ENCODE results near the gene NCAN. TPM values are rescaled to one million over a fixed set of nuclear protein-coding genes. Genes with fewer than 3 reads are reported as not detected.

Gene NCAN
- total RNA-seq, 3 donors from 2014 or later: not detected

DNA sequence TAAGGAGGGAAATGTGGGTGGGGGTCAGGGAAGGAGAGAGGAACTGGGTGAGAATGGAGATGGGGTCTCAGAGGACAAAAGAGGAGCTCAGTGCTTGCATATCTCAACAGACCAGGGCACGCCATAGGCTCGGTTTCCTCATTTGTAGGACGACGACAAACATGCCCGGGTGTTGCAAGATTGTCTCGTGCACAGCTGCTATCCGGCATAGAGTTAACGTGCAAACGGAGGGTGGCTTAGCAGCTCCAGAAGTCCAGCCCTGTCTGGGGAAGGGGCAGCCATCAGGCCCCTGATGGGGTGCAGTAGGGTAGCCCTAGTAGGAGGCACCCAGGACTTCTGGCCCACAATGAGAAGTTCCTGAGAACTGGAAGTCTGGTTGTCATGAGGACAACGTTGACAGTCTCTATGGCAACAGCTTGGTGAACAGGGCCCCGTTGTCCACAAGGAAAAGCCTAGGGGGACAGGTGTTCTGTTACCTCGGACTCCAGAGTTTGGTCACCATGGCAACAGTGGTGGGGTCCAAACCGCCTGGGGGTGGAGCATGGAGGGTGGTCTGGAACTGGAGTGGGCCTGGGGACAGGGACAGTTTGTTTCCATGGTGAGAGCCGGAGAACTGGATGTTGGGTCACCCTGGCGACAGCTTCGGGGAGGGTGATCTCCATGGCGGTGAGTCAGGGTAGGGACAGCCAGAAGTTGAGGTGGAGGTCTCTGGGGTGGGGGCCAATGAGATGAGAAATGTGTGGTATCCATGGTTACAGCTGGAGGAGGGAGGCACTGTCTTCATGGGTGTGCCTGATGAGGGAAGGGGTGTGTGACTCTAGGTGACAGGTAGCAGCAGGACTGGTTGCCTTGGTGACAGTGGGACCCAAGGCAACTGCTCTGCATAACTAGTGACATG is 44.6 kb downstream of the NCAN start:
- intact Hi-C loops (cut with DNase I; ENCODE audit: low total_unique reads): no loop called here
- no peak overlapping the region for H3K27ac ChIP-seq
- H3K4me3 ChIP-seq: no peak overlapping the region
- TF ChIP-seq, protein P1, sequence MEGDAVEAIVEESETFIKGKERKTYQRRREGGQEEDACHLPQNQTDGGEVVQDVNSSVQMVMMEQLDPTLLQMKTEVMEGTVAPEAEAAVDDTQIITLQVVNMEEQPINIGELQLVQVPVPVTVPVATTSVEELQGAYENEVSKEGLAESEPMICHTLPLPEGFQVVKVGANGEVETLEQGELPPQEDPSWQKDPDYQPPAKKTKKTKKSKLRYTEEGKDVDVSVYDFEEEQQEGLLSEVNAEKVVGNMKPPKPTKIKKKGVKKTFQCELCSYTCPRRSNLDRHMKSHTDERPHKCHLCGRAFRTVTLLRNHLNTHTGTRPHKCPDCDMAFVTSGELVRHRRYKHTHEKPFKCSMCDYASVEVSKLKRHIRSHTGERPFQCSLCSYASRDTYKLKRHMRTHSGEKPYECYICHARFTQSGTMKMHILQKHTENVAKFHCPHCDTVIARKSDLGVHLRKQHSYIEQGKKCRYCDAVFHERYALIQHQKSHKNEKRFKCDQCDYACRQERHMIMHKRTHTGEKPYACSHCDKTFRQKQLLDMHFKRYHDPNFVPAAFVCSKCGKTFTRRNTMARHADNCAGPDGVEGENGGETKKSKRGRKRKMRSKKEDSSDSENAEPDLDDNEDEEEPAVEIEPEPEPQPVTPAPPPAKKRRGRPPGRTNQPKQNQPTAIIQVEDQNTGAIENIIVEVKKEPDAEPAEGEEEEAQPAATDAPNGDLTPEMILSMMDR (IDR thresholded peaks at IDR 0.05): no peak
- TF ChIP-seq POLR2AphosphoS5 (IDR thresholded peaks at IDR 0.05): no peak
- TF ChIP-seq POLR2A (IDR thresholded peaks at IDR 0.05): no peak
- peaks cover 0 to 7% of the 10 kb centered on the region in 2 donors for H3K9me3 ChIP-seq
- peaks cover 3 to 21% of the 10 kb centered on the region in 2 donors for H3K27me3 ChIP-seq
- H3K36me3 ChIP-seq: no peaks in the 10 kb centered on the region
- H3K4me1 ChIP-seq: no peaks in the 10 kb centered on the region
- DNase-seq (ENCODE audit: low spot score in 2 of 2): no peak

GRCh38 chr19:19257137-19257536 is 45.4 kb downstream of the NCAN start:
- Histone ChIP-seq H3K4me1 (no peaks in the 10 kb centered on the region), H3K27ac (no peak overlapping the region), H3K4me3 (no peak overlapping the region), H3K9me3 (peaks cover 0 to 7% of the 10 kb centered on the region in 2 donors), H3K36me3 (no peaks in the 10 kb centered on the region), H3K27me3 (peaks cover 3 to 26% of the 10 kb centered on the region in 2 donors)
- intact Hi-C loops (cut with DNase I; ENCODE audit: low total_unique reads): no loop called here
- TF ChIP-seq POLR2AphosphoS5 (IDR thresholded peaks at IDR 0.05) (no peak), POLR2A (IDR thresholded peaks at IDR 0.05) (no peak)
- TF ChIP-seq, protein P1 (IDR thresholded peaks at IDR 0.05): no peak
- no peak for DNase-seq (ENCODE audit: low spot score in 2 of 2)

GRCh38 chr19:19257836-19258588 is 46.3 kb downstream of the NCAN start:
- no peak overlapping the region for H3K4me3 ChIP-seq
- H3K4me1 ChIP-seq: no peaks in the 10 kb centered on the region
- H3K36me3 ChIP-seq: no peaks in the 10 kb centered on the region
- no peak overlapping the region for H3K27ac ChIP-seq
- no peak for DNase-seq (ENCODE audit: low spot score in 2 of 2)
- H3K27me3 ChIP-seq: peaks cover 3 to 32% of the 10 kb centered on the region in 2 donors
- peaks cover 0 to 7% of the 10 kb centered on the region in 2 donors for H3K9me3 ChIP-seq
- intact Hi-C loops (cut with DNase I; ENCODE audit: low total_unique reads): no loop called here
- TF ChIP-seq POLR2A (IDR thresholded peaks at IDR 0.05): no peak
- TF ChIP-seq, protein P1 (IDR thresholded peaks at IDR 0.05): no peak
- TF ChIP-seq POLR2AphosphoS5 (IDR thresholded peaks at IDR 0.05): no peak

DNA sequence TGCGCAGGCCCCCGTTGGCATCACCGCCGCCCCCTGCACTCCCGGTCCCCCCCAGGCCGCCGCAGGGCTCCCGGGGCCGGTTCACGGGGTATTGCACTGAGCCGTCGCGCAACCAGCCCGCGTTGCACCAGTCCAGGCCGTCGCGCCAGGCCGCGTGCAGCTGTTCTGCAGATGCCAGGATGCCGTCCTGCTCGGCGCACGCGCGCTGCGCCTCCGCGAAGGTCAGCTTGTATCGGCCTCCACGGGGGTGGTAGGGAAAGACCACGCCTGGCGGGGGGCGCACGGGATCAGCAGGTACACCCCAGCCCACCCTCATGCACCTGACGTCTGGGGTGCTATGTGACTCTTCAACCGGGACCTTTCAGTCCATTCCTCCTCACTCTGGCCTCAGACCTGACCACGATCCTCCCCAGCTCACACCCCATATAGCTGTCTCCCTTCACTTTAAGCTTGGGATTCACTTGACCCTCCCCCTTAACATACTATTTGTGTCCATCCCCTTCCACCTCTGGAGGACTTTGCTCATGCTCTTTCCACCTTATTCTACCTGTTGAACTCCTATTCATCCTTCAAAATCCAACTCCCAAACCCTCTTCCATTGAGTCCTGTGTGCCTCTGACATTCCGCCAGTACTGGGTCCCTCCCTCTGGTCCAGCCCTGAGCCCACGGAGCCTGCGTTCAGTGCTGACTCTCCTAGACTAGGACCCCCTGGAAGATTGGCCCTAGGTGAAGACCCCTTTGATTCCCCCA is 47.0 kb downstream of the NCAN start:
- intact Hi-C loops (cut with DNase I; ENCODE audit: low total_unique reads): no loop called here
- no peak for DNase-seq (ENCODE audit: low spot score in 2 of 2)
- Histone ChIP-seq H3K27ac (no peak overlapping the region), H3K36me3 (no peaks in the 10 kb centered on the region), H3K27me3 (peaks cover 3 to 34% of the 10 kb centered on the region in 2 donors), H3K9me3 (peaks cover 0 to 7% of the 10 kb centered on the region in 2 donors), H3K4me3 (no peak overlapping the region), H3K4me1 (no peaks in the 10 kb centered on the region)
- TF ChIP-seq, protein P1 (IDR thresholded peaks at IDR 0.05): no peak
- TF ChIP-seq POLR2A (IDR thresholded peaks at IDR 0.05): no peak
- no peak for TF ChIP-seq POLR2AphosphoS5 (IDR thresholded peaks at IDR 0.05)
